ENCODE data around the gene BLM.
"Not testable (repeated sequence)": the region's sequence is repeated elsewhere in the genome, so short reads cannot be mapped to it uniquely, and the experiment has no call there.

The BLM gene

GRCh38 chr15:90735923-90736322, 18.8 kb downstream of the BLM start:
- no peak for DNase-seq (ENCODE audit: low read depth)
- no peak overlapping the region for H3K4me3 ChIP-seq (ENCODE audit: low read length)
- no peak for TF ChIP-seq CTCF (IDR thresholded peaks at IDR 0.05; ENCODE audit: insufficient read depth, low read depth, low read length, missing control alignments)

- not testable (repeated sequence) for DNase-seq (ENCODE audit: low read depth); H3K4me3 ChIP-seq (ENCODE audit: low read length)
Measured at GRCh38 chr15:90740545-90740944, 23.4 kb downstream of the BLM start.

GRCh38 chr15:90742087-90742486, 24.9 kb downstream of the BLM start:
- H3K4me3 ChIP-seq (ENCODE audit: low read length): no peak overlapping the region
- no peak for TF ChIP-seq CTCF (IDR thresholded peaks at IDR 0.05; ENCODE audit: insufficient read depth, low read depth, low read length, missing control alignments)
- DNase-seq (ENCODE audit: low read depth): no peak

GRCh38 chr15:90743407-90743806, 26.3 kb downstream of the BLM start:
- no peak for DNase-seq (ENCODE audit: low read depth)
- H3K4me3 ChIP-seq (ENCODE audit: low read length): no peak overlapping the region
- TF ChIP-seq CTCF (IDR thresholded peaks at IDR 0.05; ENCODE audit: insufficient read depth, low read depth, low read length, missing control alignments): no peak

GRCh38 chr15:90744759-90745402, 27.7 kb downstream of the BLM start:
- no peak overlapping the region for H3K4me3 ChIP-seq (ENCODE audit: low read length)
- no peak for DNase-seq (ENCODE audit: low read depth)
- TF ChIP-seq CTCF (IDR thresholded peaks at IDR 0.05; ENCODE audit: insufficient read depth, low read depth, low read length, missing control alignments): no peak

GRCh38 chr15:90749754-90750153, 32.6 kb downstream of the BLM start:
- H3K4me3 ChIP-seq (ENCODE audit: low read length): no peak overlapping the region
- DNase-seq (ENCODE audit: low read depth): no peak
- no peak for TF ChIP-seq CTCF (IDR thresholded peaks at IDR 0.05; ENCODE audit: insufficient read depth, low read depth, low read length, missing control alignments)

GRCh38 chr15:90750186-90750585, 33.0 kb downstream of the BLM start:
- no peak overlapping the region for H3K4me3 ChIP-seq (ENCODE audit: low read length)
- DNase-seq (ENCODE audit: low read depth): no peak
- no peak for TF ChIP-seq CTCF (IDR thresholded peaks at IDR 0.05; ENCODE audit: insufficient read depth, low read depth, low read length, missing control alignments)
